Colonic mucosa (tissue), 4 donors: ENCODE results near the gene RPS6KC1. TPM values are rescaled to one million over a fixed set of nuclear protein-coding genes. Genes with fewer than 3 reads are reported as not detected.
"Not testable (repeated sequence)": the region's sequence is repeated elsewhere in the genome, so short reads cannot be mapped to it uniquely, and the experiment has no call there.

Experiments
- DNase-seq: peaks from one replicate; pipeline ENCODE4 v3.0.0-alpha.2; 2020
- H3K27ac ChIP-seq: fragments of 200-600 bp; one replicate; pipeline ENCODE4 v1.8.0; 2021
- H3K27me3 ChIP-seq: fragments of 200-600 bp; one replicate; pipeline ENCODE4 v1.8.0; 2021
- H3K36me3 ChIP-seq: fragments of 200-600 bp; one replicate; pipeline ENCODE4 v1.8.0; 2021
- H3K4me1 ChIP-seq: fragments of 200-600 bp; one replicate; pipeline ENCODE4 v1.8.0; 2021; ENCODE audit warnings: mild to moderate bottlenecking
- H3K4me3 ChIP-seq: fragments of 200-600 bp; one replicate; pipeline ENCODE4 v1.8.0; 2021
- H3K9ac ChIP-seq, 2 donors: one replicate each; pipeline ENCODE4 v1.7.0; 2013; ENCODE audit warnings: control low read depth in 2 of 2, low read depth in 2 of 2, low read length in 2 of 2
- H3K9me3 ChIP-seq: fragments of 200-600 bp; one replicate; pipeline ENCODE4 v1.8.0; 2021
- CTCF ChIP-seq: fragments of 200-600 bp; IDR thresholded peaks from one replicate; pipeline ENCODE4 v1.8.0; 2022; ENCODE audit warnings: antibody characterized with exemption, mild to moderate bottlenecking
- intact Hi-C: fragments of 100-400 bp; cut with DNase I; formaldehyde crosslinking; loops from one replicate; pipeline ENCODE4 v1.14.1; 2022
- total RNA-seq, 2 donors: library from RNA; stranded (reverse); fragmentation: NEBNext Ultra II Directional in 1 of 2; extraction: Animal tissue kit (Norgen Biotek cat#: 25700) in 1 of 2; gene quantifications; one replicate each; pipeline ENCODE4 v1.2.1, GENCODE V29; 2021
- donor health status: healthy.
- donor health status: DM: no; HTN: no; CAD: no.
- donor health status: DM: no; HTN: no; CAD: no.

RPS6KC1 gene
- total RNA-seq, 2 donors from 2014 or later: 8.8 to 9.6 TPM

- intact Hi-C loops: no loop called here
- TF ChIP-seq CTCF: no peak
- Histone ChIP-seq H3K9me3 (no peaks in the 10 kb centered on the region), H3K27ac (no peak overlapping the region), H3K27me3 (no peaks in the 10 kb centered on the region), H3K36me3 (no peaks in the 10 kb centered on the region), H3K4me3 (no peak overlapping the region), H3K4me1 (no peaks in the 10 kb centered on the region), H3K9ac (no peak overlapping the region)
- DNase-seq: no peak
Observed at GRCh38 chr1:213211201-213211600, 160.2 kb downstream of the RPS6KC1 start.

GRCh38 chr1:213219076-213219475, 168.0 kb downstream of the RPS6KC1 start:
- H3K4me3 ChIP-seq, H3K36me3 ChIP-seq, H3K27me3 ChIP-seq, DNase-seq, H3K4me1 ChIP-seq, H3K27ac ChIP-seq, H3K9ac ChIP-seq, intact Hi-C loops, H3K9me3 ChIP-seq: not testable (repeated sequence)

GRCh38 chr1:213221209-213221608, 170.2 kb downstream of the RPS6KC1 start:
- TF ChIP-seq CTCF: no peak
- DNase-seq: no peak
- H3K27ac ChIP-seq: no peak overlapping the region
- H3K27me3 ChIP-seq: no peaks in the 10 kb centered on the region
- no peak overlapping the region for H3K9ac ChIP-seq
- no peaks in the 10 kb centered on the region for H3K4me1 ChIP-seq
- intact Hi-C loops: no loop called here
- no peak overlapping the region for H3K4me3 ChIP-seq
- H3K36me3 ChIP-seq: no peaks in the 10 kb centered on the region
- H3K9me3 ChIP-seq: no peaks in the 10 kb centered on the region

- DNase-seq: no peak
- no peak for TF ChIP-seq CTCF
- no peak overlapping the region for H3K27ac ChIP-seq
- H3K4me3 ChIP-seq: no peak overlapping the region
- no peaks in the 10 kb centered on the region for H3K36me3 ChIP-seq
- intact Hi-C loops: no loop called here
- H3K4me1 ChIP-seq: no peaks in the 10 kb centered on the region
- H3K27me3 ChIP-seq: no peaks in the 10 kb centered on the region
- H3K9ac ChIP-seq: no peak overlapping the region
- no peaks in the 10 kb centered on the region for H3K9me3 ChIP-seq
Observed at GRCh38 chr1:213227458-213227857, 176.4 kb downstream of the RPS6KC1 start.

GRCh38 chr1:213231795-213232231, 180.8 kb downstream of the RPS6KC1 start:
- DNase-seq: no peak
- intact Hi-C loops: no loop called here
- H3K27me3 ChIP-seq: no peaks in the 10 kb centered on the region
- no peak overlapping the region for H3K9ac ChIP-seq
- no peaks in the 10 kb centered on the region for H3K36me3 ChIP-seq
- no peak for TF ChIP-seq CTCF
- no peak overlapping the region for H3K4me3 ChIP-seq
- no peaks in the 10 kb centered on the region for H3K4me1 ChIP-seq
- H3K27ac ChIP-seq: no peak overlapping the region
- H3K9me3 ChIP-seq: no peaks in the 10 kb centered on the region

GRCh38 chr1:213242883-213243282, 191.8 kb downstream of the RPS6KC1 start:
- intact Hi-C loops: loop anchor here (5.0 to 10.0 kb wide), 2 partner anchors 118 to 879 kb away; no protein-coding TSS in a partner anchor
- DNase-seq: no peak

More at GRCh38 chr1:213242883-213243282, 191.8 kb downstream of the RPS6KC1 start:
- H3K27me3 ChIP-seq: no peaks in the 10 kb centered on the region
- no peak overlapping the region for H3K27ac ChIP-seq
- TF ChIP-seq CTCF: no peak
- no peaks in the 10 kb centered on the region for H3K4me1 ChIP-seq
- no peak overlapping the region for H3K4me3 ChIP-seq
- no peak overlapping the region for H3K9ac ChIP-seq
- no peaks in the 10 kb centered on the region for H3K36me3 ChIP-seq
- no peaks in the 10 kb centered on the region for H3K9me3 ChIP-seq
